Left renal cortex interstitium (tissue), 4 donors: Measurements from ENCODE around the gene LIPT2. TPM values are rescaled to one million over a fixed set of nuclear protein-coding genes. Genes with fewer than 3 reads are reported as not detected.

Source experiments
- polyA plus RNA-seq, 4 donors: library from polyadenylated mRNA; unstranded; fragments of 120-200 nt; gene quantifications; one replicate each; pipeline ENCODE4 v1.2.1, GENCODE V29; 2013; ENCODE audit not compliant: insufficient read length in 4 of 4

The LIPT2 gene
- polyA plus RNA-seq, 4 donors, result 8.1 to 10.3 (median 9.1) TPM

Other genes starting within 250 kb of the LIPT2 start
- gene P4HA3, start 182.1 kb downstream of the LIPT2 start, polyA plus RNA-seq, result 1 to 10 TPM in 3 of 4 donors, under 1 TPM in 1; 0.76 to 1.7 (median 1.2) TPM
- 1 to 10 TPM; 2.8 to 5.1 (median 3.5) TPM for gene PGM2L1, start 95.3 kb downstream of the LIPT2 start, polyA plus RNA-seq
- 10 to 100 TPM; 26.9 to 32.4 (median 28.4) TPM for gene KCNE3, start 26.2 kb downstream of the LIPT2 start, polyA plus RNA-seq
- 10 to 100 TPM; 29.6 to 36.3 (median 34.5) TPM for gene POLD3, start 98.9 kb upstream of the LIPT2 start, polyA plus RNA-seq
- gene CHRDL2, start 237.7 kb upstream of the LIPT2 start, polyA plus RNA-seq, result under 1 TPM; 0.19 to 0.99 (median 0.54) TPM